ENCODE measurements around the gene UBE4B.

GRCh38 chr1:9984253-9984652 lies 48.5 kb upstream of the UBE4B start:
- TF ChIP-seq CTCF (conservative IDR thresholded peaks at IDR 0.05; ENCODE audit: low read depth, low read length) (no peak), RFX5 (IDR thresholded peaks at IDR 0.05; ENCODE audit: low read depth, low read length) (no peak), SMC3 (IDR thresholded peaks at IDR 0.05; ENCODE audit: low read depth, low read length) (no peak), CEBPB (IDR thresholded peaks at IDR 0.05; ENCODE audit: low read depth, low read length) (no peak), RAD21 (IDR thresholded peaks at IDR 0.05; ENCODE audit: low read length) (no peak), BHLHE40 (IDR thresholded peaks at IDR 0.05; ENCODE audit: low read depth, low read length) (no peak), FOS (IDR thresholded peaks at IDR 0.05; ENCODE audit: low read depth, low read length) (no peak)
- TF ChIP-seq, protein P1, sequence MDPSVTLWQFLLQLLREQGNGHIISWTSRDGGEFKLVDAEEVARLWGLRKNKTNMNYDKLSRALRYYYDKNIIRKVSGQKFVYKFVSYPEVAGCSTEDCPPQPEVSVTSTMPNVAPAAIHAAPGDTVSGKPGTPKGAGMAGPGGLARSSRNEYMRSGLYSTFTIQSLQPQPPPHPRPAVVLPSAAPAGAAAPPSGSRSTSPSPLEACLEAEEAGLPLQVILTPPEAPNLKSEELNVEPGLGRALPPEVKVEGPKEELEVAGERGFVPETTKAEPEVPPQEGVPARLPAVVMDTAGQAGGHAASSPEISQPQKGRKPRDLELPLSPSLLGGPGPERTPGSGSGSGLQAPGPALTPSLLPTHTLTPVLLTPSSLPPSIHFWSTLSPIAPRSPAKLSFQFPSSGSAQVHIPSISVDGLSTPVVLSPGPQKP (IDR thresholded peaks at IDR 0.05; ENCODE audit: borderline replicate concordance, low read depth, low read length) = no peak
